HG03135 (cell line): ENCODE data around the gene NOL3.

Experiments
- ATAC-seq: cut with Tn5 transposase; IDR thresholded peaks from one replicate; pipeline ENCODE4 v1.9.1; 2021; ENCODE audit warnings: mild to moderate bottlenecking, moderate library complexity; ENCODE audit not compliant: unreplicated experiment

The NOL3 gene

DNA sequence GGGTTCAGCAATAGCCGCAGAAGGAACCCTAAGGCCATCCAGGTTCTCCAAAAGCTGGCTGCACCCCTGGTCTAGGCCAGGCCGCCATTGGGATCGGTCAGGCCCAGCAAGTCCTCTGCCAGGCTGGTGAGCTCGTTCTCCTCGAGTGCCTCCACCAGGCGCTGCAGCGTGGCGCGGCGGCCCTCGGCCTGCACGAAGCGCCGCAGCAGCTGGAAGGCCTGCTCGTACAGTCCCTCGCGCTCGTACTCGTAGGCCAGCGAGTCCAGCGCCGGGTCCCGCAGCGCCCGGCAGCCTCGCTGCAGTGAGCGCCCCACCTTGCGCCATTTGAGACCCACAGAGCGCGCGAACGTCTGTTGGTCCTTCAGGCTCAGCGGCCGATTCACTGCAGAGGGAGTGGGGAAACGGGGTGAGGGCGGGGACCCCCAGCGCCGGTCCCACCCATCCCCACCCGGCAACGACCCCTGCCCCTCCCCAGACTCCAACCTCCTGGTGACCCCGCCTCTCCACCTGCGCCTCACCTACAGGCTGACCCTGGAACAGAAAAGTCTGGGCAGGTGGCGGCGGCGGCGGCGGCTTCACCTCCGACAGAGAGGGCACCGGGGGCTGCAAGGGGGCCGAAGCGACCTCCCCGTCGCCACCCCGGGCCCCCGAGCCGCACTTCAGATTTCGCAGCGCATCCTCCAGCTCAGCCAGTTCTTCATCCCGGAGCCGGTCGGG lies 15.6 kb upstream of the NOL3 start:
- ATAC-seq, result no peak

- no peak for ATAC-seq
Measured at GRCh38 chr16:67155295-67156142, 14.8 kb upstream of the NOL3 start.

DNA sequence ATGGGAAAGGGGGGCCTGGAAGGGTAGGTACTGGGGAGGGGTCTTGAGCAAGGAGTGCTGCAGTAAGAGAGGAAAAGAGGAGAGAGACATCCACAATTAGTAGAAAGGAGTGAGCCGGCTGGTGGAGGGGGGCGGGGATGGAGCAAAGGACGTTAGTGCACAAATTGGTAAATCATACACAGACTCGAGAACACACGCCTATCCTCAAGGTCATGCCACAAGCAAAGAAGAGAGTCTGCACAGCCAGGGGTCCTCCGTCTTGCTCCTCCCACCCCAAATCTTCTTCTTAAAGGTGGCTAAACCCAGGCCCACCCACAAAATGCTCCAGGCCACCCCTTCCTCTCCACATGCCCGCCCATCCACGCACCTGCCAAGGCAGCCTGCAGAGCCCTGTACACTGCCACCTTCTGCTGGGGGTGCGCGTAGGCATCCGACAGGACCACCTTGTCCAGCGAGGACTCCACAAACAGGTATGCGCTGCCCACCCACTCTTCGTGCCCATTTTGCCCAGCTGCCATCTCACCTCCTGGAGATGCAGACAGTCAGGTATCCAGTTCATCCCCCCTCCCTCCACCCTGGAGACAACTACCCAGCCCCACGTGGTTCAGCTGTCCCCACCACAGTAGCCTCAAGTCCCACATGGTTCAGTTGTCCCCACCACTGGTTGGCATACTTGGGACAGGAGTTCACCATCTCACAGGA lies 14.0 kb upstream of the NOL3 start:
- no peak for ATAC-seq

- no peak for ATAC-seq
Measured at GRCh38 chr16:67157106-67157748, 13.1 kb upstream of the NOL3 start.

DNA sequence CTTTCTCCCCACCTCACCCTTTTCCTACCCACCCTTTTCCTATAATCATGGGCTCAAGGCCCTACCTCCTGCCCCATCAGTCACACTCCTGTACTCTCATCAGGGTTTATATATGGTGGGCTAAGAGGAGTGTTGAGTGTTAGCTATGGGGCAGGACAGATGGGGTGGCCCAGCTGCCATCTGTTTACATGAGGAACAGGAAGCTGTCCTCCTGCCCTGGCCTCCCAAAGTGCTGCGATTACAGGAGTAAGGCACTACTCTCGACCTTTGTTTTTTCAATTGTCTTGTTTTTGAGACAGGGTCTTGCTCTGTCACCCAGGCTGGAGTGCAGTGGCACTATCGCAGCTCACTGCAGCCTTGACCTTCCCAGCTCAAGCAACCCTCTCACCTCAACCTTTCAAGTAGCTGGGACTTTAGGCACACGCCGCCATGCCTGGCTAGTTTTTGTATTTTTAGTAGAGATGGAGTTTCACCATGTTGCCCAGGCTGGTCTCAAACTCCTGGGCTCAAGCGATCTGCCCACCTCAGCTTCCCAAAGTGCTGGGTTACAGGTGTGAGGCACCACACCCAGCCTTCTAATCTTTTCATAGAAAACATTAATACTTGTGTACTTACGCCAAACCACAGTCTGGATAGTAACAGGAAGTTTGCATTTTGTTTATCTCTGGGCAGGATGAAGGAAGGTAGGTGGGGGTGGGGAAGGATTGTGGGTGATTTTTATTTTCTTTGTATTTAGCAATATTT lies 12.3 kb upstream of the NOL3 start:
- no peak for ATAC-seq

DNA sequence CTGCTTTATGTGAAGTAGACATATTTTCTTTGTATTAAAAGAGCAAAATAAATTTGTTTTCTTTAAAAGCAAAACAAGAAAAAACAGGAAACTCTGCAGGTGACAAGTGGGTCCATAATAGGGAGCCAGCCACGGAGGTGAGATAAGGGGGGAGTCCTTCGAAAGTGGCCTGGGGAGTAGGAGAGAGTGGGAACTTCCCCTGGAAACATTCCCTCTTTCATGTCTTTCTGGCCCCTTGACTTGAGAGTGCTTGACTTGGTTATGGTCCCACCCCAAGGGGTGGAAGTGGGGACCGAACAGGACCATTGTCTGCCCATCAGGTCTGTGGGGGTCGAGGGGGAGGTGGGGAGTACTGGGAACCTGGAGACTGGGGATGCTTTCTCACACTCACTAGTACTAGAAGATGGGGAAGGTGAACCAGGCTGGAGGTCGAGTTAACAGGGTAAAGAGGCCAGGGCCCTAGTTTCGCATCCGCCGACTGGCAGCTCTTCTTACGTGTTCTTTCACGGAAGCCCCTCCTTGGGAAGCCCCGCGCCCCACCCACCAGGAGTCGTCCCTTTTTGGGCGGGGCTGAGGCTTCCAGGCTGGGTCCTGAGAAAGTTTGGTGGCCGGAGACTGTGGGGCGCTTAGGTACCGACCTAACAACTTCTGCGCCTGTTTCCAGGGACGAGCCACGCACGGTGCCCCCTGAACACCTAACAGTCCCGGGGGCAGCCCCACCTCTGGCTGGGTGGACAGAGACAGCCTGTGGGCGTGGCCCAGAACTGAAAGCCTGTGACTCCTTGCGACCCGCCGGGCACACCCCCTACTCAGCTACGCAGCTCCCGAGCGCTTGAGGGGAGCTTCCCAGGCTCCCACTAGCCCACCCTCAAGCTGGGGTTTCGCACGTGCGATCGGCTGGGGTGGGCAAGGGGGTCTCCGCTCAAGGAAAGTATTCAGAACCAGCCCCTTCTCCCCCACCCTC lies 11.4 kb upstream of the NOL3 start:
- peak; percentile 31 for ATAC-seq

- no peak for ATAC-seq
Measured at GRCh38 chr16:67161595-67162058, 8.7 kb upstream of the NOL3 start.

- ATAC-seq, result no peak
Measured at GRCh38 chr16:67162506-67163163, 7.7 kb upstream of the NOL3 start.

DNA sequence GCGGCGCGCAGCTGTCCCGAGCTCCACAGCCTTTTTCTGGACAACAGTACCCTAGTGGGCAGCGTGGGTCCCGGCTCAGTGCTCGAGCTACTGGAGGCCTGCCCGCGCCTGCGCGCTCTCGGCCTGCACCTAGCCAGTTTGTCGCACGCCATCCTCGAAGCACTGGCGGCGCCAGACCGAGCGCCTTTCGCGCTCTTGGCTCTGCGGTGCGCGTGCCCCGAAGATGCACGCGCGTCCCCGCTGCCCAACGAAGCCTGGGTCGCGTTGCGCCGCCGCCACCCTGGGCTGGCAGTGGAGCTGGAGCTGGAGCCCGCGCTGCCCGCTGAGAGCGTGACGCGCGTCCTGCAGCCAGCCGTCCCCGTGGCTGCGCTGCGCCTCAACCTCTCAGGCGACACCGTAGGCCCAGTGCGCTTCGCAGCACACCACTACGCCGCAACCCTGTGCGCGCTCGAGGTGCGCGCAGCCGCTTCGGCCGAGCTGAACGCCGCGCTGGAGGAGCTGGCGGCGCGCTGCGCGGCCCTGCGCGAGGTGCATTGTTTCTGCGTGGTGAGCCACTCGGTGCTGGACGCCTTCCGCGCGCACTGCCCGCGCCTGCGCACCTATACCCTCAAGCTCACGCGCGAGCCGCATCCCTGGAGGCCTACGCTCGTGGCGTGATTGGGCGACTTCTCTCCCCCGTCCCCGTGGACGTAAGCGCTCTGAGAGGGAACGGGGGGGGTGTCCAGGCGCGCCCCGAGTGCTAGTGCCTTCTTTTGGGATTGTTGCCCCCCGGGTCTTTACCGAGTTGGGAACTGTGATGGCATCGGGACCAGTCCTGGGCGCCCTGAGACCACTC lies 7.0 kb upstream of the NOL3 start:
- no peak for ATAC-seq

- ATAC-seq, result no peak
Measured at GRCh38 chr16:67163999-67164558, 6.3 kb upstream of the NOL3 start.

GRCh38 chr16:67164599-67165061 lies 5.7 kb upstream of the NOL3 start, which contains the start of gene HSF4:
TSS of gene HSF4 (plus strand) at chr16:67164745. CDS start at chr16:67164812, 67 bp downstream.
- no peak for ATAC-seq

GRCh38 chr16:67165121-67166078 lies 4.9 kb upstream of the NOL3 start:
- ATAC-seq, result no peak

DNA sequence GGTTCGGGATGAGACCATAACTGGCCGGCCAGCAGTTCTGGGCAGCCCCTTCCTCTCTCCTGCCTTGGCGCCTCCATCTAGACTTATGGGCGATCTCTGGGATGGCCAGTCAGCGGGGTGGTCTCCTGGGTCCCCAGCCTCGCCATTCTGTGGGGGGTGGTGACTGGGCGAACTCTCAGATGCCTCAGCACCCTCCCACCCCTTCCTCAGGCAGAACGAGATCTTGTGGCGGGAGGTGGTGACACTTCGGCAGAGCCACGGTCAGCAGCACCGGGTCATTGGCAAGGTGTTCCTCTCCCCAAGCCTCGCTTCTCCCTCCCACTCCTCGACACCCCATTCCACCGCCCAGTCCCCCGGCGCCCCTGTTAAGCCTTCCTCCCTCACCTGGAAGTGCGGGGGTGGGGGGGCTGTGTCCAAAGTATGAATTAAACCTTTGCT lies 4.2 kb upstream of the NOL3 start:
- no peak for ATAC-seq

DNA sequence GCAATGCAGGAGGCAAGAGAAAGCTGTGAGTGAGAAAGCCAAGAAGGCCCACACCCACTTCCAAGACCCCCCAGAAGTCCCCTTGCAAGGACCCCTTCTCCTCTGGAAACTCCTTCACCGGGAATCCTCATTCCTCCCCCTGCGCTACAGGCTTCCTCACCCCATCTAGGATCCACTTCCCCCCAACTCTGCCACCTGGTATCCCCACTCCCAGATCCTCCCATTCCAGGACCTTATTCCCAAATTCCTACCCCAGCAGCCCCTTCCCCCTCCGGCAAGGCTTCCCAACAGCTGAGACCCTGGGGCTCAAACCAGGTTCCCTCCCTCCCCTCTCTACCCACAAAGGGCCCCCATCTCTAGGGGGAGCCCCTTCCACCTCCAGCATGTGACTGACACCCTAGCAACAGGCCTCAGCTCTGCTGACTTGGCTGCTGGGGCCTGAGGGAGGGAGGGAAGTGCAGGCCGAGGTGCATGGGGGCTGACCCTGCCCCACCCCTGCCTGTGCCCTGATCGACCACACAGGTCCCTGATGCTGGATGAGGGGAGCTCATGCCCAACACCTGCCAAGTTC lies 3.7 kb upstream of the NOL3 start:
- ATAC-seq, result no peak

GRCh38 chr16:67167588-67167987 lies 2.8 kb upstream of the NOL3 start:
- no peak for ATAC-seq

GRCh38 chr16:67169011-67169451 lies 1.3 kb upstream of the NOL3 start:
- ATAC-seq, result no peak
